ENCODE measurements around the gene AKR1C3.
"Not testable (repeated sequence)": the region's sequence is repeated elsewhere in the genome, so short reads cannot be mapped to it uniquely, and the experiment has no call there.

AKR1C3 gene

DNA sequence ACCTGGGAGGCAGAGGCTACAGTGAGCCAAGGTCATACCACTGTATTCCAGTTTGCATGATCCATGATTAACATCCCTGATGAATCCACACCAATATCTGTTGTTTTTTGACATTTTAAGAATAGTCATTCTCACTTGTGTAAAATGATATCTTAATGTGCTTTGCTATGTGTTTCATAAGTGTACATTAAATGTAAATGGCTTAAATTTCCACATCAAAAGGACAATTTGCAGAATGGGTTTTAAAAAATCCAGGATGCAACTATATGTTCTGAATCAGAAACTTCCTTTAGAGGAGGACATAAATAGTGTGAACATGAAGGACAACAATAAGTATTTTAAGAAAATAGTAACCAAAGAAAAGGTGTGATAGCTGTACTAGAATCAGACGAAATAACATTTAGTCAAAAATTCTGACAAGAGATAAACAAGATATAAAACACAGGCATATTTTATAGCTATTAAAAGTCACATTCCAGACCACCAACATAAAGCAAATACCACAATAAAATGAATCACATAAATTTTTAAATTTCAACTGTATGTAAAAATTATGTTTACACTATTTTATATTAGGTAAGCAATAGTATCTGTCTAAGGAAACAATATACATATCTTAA, 42.4 kb downstream of the AKR1C3 start:
- DNase-seq (ENCODE audit: low spot score): no peak

DNA sequence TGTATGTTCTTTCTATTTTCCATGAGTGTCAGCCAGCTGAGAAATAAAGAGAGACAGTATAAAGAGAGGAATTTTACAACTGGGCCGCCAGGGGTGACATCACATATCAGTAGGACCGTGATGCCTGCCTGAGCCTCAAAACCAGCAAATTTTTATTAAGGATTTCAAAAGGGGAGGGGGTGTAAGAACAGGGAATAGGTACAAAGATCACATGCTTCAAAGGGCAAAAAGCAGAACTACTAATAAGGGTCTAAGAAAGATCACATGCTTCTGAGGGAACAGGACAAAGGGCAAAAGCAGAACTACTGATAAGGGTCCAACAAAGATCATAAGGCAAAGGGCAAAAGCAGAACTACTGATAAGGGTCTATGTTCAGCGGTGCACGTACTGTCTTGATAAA, 43.5 kb downstream of the AKR1C3 start:
- DNase-seq (ENCODE audit: low spot score): not testable (repeated sequence)

DNA sequence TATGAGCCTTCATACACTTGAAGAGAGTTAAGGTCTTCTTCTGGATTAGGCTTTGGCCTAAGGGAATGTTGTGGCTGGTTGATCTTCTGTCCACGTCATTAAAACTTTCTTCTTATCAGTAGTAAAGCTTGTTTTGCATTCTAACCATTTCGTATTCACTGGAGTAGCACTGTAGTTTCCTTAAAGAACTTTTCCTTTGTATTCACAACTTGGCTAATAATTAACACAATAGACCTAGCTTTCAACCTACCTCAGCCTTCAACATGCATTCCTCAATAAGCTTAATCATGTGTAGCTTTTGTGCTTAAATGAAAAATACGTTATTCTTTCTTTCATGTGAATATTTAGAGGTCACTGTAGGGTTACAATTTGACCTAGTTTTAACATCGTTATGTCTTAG, 48.0 kb downstream of the AKR1C3 start:
- DNase-seq (ENCODE audit: low spot score): no peak

DNA sequence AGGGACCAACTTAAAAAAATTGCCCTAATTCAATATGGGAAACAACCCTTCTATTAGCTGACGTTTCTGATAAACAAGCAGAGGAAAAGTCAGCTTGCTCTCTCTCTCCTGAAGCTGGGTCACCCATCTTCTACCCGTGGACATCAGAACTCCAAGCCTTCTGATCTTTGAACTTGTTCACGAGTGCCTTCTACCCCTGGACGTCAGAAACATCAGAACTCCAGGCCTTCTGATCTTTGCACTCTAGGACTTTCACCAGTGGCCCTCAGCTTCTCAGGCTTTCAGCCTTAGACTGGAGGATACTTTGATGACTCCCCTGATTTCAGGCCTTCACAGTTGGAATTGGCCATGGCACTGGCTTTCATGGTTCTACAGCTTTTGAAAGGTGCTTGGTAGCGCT, 48.9 kb downstream of the AKR1C3 start:
- DNase-seq (ENCODE audit: low spot score): no peak

DNA sequence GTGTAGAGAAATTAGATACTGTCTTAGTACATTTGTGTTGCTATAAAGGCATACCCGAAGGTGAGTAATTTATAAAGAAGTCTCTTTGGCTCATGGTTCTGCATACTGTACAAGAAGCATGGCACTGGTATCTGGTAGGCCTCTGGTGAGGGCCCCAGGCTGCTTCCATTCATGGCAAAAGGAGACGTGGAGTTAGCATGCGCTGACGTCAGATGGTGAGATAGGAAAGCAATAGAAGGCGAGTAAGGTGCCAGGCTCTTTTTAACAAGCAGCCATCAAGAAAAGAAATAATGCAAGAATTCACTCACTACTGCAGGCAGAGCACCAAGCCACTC, 52.7 kb downstream of the AKR1C3 start:
- no peak for DNase-seq (ENCODE audit: low spot score)

DNA sequence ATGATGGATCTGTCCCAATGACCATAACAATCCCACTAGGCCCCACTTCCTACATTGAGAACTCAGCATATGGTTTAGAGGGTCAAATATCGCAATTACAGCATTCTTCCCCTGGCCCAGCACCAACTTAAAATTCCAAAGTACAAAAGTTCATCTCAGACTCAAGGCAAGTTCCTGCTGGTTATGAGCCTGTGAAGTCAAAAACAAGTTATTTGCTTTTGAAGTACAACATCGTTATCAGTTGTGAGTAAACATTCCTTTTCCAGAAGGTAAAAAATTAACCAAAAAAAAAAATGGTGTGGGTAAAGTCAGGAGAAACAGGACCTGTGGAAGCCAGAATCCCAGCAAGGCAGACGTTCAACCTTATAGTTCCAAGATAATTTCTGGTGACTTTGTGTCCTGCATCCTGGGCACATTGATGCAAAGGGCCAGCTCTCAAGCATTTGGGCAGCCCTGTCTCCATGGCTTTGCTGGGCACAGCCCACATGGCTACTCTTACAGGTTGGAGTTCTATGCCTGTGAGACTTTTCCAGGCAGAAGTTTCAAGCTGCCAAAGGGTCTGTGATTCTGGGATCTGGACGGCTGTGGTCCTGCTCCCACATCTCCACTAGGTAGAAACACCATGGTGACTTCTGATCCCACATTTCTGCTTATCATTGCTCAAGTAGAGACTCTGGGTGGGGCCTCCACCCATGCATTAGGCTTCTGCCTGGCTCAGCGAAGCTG, 53.2 kb downstream of the AKR1C3 start:
- DNase-seq (ENCODE audit: low spot score): no peak

DNA sequence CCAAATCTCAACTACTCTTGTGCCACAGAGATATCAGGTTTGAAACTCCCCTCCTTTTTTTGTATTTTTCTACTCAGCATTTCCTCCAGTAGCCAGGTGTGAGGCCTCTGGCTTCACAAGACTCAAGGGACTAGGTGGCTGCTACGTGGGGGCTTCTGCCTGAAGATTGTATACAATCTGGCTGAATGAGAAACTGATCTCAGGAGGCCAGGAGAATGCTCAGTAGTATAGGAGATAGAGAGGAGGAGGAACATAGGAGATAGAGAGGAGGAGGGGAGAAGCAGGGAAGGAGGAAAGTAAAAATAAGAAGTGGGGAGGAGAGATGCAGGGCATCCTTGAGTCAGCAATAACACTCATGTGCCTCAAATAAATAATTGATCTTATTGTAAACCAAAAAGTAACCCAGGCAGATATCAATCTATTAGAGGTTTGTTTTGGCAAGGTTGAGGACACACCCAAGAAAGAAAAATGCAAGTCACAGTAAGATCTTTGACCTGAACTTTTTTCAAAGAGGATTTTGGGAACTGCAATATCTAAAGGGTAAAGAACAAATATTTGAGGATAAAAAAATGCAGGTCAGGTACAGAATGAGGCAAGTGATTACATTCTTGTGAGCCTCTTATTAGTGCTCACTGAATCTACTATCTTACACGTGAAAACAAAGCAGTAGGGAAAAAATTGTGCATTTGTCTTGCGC, 53.9 kb downstream of the AKR1C3 start:
- DNase-seq (ENCODE audit: low spot score): no peak

DNA sequence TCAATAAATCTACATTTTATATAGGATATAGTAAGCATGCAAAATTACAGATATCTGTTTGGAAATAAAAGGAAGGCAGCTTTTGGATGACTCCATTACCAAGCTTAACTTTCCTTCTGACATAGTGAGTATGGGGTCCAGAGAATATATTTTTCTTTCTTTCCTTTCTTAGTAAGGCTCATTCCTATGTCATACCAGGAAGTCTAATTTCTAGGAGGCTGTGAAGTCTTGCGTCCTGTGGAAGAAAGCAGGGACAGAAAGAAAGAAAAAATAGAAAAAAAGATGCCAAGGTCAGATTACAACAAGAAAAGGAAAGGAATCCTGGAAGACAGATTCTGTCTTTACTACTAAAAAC, 54.4 kb downstream of the AKR1C3 start:
- DNase-seq (ENCODE audit: low spot score): no peak

DNA sequence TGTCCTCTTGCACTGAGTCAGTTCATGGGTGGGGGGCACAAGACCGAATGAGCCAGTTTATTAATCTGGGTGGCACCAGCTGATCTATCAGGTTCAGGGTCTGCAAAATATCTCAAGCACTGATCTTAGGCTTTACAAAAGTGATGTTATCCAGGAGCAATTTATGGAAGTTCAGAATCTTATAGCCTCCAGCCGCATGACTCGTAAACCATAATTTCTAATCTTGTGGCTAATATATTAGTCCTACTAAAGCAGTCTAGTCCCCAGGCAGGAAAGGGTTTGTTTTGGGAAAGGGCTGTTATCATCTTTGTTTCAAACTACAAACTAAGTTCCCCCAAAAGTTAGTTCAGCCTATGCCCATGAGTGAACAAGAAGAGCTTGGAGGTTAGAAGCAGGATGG, 56.9 kb downstream of the AKR1C3 start:
- DNase-seq (ENCODE audit: low spot score): no peak

DNA sequence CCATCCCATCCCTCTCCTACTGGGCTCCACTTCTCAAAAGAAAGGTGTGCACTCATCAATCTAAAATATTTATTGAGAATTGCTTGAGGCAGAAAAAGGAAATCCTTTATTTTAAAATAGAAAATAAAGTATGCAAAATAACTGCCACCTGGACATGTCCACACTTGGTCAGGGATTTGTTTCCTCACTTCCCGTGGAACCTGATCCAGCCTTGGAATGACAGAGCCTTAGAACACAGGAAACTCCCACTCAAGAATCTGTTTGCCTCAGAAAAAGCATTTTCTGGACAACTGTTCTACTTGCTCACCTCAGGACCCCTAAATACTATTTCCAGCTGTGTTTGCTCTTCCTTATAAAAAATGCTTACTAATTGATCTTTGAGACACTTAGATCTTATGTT, 61.7 kb downstream of the AKR1C3 start:
- no peak for DNase-seq (ENCODE audit: low spot score)

All from Ammon's horn (tissue), 1 donor.